NOMO-1 treated with DMSO at 0.1 percent for 48 hours (cell line): ENCODE results near the gene YKT6.

Source experiments
- DNase-seq: peaks from one replicate; lab custom pipeline; 2025; ENCODE audit not compliant: unreplicated experiment; lab: John Stamatoyannopoulos, UW

YKT6 gene

DNA sequence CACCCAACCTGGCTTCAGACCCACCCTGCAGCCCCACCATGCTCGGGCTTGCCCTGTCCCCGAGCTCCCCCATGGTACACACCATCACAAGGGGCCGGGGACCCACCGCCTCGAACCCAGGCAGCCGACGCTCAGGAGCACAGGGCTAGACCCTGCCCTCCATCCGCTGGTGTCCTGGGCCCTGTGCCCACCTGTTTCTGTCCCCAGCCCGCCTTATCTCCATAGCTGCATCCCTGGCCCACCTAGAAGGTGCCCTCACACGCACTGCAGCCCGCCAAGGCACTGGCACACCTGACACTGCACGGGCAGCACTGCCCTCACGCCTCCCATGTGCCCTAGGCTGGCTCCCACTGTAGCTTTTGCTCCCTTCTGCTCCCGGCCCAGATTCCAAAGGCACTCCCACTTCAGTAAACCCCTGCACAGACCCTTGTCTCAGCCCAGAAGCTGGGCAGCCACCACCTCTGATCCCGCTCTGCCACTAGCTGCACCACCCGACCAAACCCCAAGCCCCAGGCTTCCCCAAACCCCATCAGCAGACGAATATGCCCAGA is 17.1 kb downstream of the YKT6 start:
- DNase-seq = no peak

DNA sequence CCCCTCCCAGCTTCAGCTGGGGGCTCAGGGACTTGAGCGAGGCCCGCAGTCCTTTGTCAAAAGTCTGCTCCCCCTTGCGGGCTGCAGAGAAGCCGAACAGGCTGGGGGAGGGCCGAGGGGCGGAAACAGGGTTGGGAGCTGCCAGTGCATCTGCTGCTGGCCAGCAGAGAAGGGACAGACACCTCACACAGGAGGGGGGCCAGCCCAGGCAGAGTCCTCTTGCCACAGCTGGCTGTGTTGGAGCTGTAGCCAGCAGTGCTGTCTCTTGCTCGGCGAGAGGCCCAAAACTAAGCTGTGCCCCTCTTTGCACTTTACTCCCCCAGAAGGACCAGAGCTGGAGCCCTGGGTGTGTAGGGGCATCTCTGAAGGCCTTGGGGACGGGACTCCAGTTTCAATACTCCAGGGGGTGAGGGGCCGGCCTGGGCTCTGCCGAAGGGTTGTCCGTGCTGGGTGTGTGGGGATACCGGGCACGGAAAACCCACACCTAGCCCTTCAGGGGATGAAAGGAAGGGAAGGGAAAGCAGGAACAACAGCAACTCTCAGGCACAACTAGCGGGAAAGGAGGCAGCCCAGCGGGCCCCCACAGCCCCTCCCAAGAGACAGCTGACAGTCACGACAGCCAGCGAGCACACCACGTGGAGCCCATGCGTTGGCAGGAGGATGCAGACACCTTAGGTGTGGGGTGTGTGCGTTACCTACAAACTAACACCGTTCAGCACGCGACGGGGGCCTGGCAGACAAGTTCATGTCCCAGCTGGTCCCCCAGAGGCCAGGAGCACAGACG is 17.8 kb downstream of the YKT6 start:
- DNase-seq = no peak

DNA sequence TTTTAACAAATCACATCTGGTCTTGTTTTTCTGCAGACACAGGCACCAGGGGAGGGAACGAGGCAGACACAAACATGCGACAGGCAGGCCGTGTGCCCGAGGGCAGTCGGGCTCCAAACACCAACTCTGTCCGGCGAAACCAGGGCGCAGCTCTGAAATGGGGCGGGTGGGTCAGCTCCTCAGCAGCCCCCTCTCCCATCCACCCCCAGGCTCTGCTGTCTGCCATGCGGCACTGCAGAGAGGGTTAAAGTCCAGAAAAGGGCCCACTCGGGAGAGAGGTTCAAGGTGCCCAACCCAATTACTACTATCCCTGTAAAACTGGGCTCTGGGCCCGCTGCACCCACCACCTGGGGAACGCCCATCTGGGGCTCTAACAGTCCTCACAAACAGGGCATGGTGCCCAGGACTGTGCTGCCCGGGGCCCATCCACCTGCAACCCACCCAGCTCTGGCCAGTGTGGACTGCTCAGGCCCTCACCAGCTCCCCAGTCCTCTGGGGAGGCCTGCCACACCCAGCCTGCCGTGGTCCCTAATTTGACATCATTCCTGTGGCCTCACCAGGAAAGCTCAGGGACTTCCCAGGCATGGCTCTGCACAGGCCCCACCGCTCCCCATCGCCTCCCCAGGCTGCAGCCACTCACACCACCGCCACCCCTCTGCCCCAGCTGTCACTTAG is 18.7 kb downstream of the YKT6 start:
- no peak for DNase-seq

DNA sequence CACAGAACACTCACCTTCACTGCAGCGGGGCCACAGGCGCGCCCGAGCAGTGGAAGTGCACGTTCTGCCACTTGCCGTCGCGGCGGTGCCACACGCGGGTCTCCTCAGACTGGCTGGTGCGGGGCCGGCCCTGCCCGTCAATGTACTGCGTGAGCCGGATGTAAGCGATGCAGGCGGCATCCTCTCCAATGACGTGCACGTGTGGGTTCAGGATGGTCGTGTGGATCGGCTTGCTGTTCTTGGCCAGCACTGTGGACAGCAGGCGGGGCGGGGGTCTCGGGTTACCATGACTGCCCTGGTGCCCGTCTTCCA is 19.2 kb downstream of the YKT6 start:
- DNase-seq = no peak

DNA sequence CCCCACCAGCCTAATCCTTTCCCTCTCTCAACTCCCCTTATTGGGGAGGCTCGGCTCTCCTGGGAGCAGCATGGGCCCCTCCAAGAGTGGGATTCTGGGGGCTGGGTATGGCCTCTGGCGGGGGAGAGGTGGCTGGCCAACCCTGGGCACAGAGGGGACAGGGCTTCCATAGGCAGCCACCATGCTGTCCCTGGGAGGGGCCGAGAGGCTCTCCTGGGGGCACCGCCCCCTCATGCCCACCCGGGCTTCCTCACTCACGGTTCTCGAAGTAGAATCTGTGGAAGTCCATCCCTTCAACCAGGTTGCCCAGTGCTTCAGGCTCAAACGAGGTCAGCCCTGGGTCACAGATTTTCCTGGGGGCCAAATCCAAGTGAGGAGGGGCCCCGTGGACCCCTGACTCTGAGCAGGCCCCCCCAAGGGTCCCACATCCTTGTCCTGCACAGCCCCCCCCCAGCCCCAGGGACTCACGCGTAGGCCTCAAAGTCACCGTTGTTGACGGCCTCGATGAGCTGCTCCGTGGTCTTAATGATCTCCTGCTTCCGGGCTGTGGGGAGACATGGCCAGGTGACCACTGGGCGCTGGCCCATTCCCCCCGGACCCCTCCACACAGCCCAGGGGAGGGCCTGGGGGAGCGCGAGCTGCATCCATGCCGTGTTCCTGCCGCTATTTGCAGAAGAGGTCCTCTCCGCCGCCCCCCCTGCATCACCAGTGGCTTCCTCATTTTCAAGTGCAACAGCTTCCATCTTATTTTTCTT is 19.8 kb downstream of the YKT6 start:
- DNase-seq = no peak

DNA sequence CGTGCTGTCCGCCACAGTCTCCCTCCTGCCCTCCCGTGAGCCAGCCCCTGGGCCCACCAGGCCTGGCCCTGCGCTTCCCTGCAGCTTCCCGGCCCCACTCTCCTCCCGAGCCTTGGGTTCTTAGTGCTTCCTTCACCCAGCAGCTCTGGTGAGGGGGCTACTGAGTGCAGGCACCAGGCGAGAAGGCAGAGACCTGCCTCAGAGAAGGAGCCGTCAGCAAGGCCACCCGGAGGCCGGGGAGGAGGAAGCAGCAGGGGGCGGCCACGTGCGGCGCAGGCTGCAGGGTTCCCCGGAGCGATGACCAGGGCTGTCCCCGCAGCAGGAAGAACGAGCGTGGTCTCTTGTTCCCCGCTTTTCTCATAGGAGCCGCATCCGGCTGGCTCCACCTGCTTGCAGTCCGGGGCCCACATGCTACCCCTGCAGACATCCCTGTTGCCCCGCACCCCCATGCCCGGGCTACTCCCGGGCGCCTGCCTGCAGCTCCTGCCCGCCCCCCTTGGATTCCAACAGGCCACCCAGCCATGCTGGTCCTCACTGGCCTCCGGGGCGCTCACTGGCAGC is 20.5 kb downstream of the YKT6 start:
- no peak for DNase-seq

DNA sequence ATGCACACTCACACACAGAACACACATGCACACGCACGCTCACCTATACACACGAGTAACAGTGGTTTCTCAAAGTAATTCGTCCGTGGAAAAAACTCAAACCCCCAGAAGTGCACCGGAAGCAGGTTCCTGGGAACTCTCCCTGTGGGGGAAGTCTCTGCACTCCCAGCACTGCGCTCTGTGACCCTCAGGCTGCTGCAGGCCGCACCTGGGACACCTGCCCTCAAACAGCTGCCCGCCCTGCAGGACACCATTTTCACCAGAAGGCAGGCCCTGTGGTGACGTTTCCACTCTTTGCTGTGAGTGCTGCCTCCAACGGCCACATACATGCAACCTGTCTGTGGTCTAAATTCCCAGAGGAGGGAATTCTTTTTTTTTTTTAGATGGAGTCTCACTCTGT is 21.3 kb downstream of the YKT6 start:
- DNase-seq = no peak

DNA sequence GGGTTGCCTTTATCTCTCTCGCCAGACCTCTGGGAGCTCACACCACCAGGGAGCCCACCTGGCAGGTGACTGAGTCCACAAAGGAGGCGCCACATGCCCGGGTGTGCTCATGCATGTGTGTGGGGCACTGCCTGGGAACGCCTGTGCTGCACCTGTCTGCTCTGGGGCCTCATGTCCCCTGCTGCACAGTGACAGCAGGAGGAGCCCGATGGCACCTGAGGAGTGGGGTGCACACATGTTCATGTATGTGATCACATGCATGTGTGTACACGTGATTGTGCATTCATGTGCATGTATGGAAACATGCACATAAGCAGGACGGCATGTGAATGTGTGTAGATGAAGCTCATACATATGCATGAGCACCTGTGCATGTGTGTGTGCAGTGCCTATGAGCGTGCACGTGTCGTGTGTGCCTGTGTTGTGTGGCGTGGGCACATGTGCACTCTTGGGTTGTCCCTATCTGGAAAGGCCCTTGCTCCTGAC is 22.0 kb downstream of the YKT6 start:
- no peak for DNase-seq

DNA sequence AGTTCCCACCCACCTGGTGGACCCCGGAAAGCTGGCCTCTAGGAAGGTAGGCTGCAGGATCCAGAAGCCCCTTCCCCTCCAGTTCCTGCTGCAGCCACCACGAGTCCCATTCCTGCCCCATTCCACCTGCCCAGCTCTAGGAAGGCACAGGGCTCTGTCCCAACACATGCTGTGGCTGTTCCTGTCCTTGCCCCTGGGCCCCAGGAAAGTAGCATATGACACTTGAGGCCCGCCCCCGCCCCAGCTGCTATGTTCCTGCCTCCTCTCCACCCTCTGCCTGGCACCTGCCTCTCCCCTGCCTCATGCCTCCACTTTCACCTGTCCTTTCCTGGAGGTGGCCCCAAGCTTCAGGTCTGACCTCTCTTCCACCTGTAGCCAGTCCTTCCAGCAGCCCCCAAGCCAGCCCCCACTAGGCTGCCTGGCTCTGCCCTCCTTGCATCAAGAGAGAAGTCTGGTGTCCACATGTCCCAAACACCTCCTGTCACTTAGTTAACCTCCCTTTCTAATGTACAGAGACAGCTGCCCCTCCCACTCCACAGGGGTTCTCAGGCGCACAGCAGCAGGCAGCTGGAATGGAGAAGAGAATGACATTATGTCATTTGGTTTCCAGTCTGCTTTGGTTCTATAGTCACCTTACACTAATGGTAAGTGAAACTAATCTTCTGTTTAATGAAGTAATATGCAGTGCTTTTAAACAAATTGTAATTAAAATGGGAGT is 22.7 kb downstream of the YKT6 start:
- DNase-seq = no peak

DNA sequence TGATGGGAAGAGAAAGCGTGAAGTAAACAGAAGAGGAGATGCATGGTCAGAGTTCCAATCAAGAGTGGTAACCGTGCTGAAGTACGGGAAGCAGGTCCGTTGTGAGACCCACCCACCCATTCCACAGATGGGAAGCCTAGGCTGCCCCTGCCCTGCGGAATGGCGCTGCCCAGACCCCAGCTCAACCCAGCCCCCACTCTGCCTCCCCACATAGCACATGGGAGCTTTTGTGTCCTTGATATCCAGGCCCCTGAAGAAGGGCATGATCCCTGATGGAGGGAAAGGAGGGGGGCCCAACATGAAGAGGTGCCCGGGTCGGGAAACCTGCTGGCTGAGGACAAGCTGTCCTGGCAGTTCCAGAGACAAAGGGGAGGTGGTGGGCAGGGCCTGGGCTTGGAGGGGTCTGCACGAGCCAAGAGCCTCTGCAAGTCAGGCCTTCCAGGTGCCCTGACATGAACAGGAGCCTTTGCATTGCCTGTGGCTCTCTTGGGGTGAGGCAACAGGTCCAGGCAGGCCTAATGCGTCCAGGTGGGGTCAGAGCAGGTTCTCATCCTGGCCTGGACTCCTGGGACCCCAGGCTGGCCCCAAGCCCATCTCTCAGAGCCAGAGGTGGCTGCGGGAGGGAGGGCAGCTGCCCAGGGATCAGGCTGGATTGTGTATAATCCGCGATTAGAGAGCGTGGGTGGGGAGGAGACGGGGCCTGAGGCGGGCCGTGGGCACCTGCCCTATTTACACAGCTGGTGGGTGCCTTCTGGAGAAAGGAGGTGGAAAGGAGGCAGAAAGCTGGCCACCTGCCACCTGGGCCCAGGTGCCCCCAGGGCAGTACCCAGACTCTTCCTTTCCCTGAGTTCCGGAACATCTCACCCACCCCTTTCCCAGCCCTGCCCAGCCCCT is 23.5 kb downstream of the YKT6 start:
- no peak for DNase-seq

DNA sequence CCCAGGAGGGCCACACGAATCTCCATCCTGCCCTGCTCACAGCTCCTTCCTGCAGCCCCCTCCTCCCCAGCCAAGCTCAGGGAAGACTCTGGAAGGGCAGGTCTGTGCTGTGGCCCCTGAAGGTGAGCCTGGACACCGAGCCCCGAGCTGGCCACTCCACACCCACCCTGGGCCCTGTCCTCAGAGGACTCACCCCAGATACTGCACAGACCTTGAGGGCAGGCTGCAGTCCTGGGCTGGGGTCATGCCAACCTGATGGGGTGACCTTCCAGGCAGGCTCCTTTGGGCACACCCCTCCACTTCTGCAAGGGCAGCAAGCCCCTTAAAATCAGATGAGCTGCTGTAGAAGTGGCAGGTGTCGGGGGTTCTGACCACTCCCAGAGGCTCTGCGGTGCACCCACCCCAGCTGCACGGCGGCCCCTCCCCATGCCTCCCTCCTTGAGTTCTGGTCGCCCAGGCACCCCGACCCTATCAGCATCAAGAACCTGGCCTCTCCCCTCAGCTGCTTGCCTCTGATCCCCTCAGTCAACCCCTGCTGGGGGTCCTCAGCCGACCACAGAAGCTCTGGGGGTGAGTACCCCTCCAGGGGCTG is 24.3 kb downstream of the YKT6 start:
- DNase-seq = no peak

DNA sequence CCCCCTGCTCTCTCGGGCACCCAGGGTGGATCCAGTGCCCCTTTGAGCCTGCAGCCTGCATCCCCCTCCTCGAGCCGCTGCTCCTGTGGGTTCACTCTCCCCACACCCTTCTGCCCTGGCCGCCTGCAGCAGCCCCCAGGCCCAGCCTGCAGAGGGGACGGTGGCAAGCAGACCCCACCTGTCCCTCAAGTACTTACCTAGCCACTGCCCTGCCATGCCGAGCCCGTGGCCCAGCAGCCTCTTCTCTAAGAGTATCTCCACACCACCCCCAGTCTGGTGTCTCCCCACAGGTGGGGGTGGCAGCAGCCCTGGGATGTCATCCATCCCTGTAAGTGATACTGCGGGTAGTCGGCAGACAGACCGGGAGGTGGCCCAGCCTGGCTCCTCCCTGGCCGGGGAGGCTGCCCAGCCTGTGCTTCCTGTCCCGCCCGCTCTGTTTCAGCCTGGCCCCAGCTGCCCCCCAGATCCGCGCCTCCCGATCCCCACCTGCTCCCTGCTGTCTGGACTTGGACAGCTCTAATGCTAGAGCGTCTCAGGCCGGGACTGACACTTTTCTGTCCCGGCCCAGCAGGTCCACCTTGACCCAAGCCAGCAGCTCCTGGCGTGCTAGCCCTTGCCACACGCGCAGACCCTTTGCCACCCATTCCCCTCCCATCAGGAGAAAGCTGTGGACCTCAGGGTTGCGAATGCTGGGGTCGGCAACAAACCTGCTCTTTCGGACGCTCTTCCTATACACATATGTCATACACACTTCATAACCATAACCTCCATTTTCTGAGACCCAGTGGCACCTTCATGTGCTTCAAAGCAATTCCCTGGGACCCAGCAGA is 25.0 kb downstream of the YKT6 start:
- no peak for DNase-seq

DNA sequence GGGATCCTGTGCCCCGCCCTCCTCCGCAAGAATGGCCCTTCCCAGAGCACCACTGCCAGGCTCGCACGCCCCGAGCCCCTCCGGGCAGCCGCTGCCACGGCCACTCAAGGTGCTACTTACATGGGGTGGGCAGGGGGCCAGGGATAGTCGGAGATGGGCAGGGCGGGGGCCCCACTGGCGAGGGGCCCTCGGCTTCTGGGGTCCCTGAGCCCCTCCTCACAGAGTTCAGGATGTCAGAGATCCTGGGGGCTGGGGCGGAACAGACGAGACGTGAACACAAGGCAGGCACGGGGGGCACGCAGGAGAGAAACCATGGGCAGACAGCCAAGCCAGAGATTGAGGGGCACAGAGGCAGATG is 25.6 kb downstream of the YKT6 start:
- DNase-seq = no peak

DNA sequence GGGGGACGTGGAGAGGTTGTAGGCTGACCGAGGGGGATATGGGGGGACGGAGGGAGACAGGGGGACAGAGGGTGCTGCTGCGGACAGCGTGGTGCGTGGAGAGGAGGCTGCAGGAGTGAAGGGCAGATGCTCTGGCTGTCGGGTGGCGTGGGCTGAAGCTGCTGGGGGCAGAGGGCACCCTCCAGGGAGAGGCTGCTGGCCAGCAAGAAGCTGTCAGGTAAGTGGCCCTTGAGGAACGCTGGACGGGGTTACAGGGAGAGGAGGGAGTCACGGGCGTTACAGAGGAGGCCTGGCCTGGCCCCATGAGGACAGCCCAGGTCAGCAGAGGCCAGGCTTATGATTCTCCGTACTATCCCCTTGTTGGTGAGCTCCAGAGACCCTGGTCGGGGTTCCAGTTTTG is 27.1 kb downstream of the YKT6 start:
- DNase-seq = no peak

DNA sequence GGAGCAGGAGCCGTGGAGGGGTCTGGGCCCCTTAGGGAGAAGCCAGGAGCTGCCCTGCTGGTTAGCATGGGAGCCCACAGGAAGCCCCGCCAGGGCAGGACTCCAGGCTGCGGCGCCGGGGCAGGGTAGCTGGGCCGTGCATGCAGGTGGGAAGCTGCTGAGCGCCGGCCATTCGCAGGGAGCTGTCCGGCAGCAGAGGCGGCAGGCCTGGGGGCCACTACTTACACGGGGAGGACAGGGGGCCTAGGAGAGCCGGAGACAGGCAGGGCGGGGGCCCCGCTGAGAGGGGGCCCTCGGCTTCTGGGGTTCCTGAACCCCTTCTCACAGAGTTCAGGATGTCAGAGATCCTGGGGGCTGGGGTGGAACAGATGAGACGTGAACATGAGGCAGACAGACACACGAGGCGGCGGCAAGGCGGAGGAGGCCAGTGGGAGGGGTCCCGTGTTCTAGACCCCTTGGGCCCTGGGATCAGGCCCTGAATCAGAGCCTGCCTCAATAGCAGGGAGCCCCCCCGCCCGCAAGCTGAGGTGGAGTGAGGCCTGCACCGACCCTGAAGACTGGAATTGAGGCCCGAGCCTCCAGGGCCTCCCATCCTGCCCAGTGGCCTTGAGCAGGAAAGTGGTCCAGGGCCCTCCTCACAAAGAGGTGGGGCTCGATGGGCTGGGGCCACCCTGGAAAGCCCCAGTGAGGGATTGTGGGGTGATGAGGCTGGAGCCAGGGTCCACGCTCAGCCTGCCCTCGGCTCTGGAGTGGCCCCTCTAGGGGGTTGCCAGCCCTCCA is 28.0 kb downstream of the YKT6 start:
- DNase-seq = no peak

DNA sequence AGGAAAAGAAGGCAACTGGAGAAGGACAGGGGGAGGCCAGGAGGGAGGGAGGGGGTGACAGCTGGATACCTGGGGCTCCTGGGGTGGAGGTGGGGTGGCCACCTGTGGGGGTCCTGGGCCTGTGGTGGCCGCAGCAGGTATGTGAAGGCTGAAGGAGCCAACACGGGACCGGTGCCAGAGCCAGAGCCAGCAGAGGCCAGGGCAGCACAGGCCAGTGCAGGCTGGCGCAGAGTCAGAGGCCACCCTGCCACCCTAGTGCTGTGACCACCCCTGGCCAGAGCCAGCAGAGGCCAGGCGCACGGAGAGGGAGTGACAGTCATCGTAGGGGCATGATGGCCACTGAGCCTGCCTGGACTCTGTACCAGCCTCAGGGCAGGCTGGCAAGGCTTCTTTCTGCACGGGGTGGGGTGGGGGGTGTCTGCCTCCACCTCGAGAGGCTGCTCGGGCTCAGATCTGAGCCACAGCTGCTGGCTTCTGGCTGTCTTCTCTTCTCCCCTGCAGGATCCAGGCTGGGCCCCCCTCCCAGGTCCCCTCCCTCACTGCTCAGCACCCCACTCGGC is 28.8 kb downstream of the YKT6 start:
- DNase-seq = no peak

DNA sequence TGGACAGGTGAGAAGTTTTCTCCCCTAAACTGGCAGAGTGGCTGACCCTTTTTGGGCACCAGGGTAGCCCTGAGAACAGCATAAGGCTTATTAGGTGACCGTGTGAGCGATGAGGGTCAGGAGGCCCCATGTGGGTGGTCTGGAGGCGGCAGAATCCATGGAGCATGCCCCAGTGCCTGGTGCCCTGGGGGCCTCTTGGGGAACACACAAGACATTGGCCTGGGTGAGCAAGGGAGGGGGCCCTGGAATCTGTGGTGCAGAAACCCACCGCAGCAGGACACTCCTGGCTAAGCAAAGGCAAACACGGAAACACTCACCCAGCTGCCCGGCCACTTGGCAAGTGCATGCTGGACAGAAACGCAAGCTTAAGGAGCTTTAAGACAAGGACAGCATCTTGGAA is 29.5 kb downstream of the YKT6 start:
- no peak for DNase-seq

DNA sequence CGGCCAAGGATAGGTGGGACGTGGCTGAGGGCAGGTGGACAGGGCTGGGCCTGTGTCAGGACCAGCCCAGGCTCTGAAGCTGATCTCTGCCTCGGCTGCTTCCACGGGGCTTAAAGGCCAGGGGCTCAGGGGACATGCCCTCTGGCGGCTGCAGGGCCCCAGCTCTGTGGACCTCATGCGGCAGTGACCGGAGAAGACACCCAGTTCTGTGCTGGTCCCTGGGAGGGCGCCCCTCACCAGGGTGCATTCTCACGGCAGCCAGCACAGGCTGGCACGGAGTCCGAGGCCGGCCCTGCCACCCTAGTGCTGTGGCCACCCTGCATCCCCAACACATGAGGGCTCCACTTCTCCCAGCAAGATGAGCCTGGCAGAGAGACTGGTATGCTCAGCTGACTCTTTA is 30.3 kb downstream of the YKT6 start:
- DNase-seq = no peak
